Measurements from ENCODE around the gene PRDM5. TPM values are rescaled to one million over a fixed set of nuclear protein-coding genes. Genes with fewer than 3 reads are reported as not detected.

The PRDM5 gene
- total RNA-seq, 2 donors from 2014 or later, result 9.9 to 18.9 TPM

DNA sequence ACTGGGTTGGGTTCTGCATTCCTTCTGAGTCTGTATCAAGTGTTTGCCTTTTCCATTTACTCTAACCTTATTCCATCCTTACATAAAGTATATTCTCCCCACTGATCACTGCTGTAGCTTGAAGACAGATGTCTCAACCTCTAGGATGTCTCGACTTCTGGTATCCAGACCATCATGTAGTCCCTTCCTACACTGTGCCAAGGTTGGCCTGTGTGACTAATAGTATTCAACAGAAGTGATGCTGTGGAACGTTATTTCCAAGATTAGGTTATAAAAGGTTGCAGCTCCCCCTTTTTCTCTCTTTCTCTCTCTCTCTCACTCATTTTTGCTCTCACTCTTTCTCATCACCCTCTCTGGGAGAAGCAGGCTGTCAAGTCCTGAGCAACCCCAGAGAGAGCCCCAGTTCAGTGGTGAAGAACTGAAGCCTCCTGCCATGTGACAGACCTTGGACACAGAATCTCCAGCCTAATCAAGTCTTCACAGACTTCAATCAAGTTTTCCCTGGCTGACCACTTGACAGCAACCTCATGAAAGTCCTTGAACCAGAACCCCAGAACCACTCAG is 75.4 kb downstream of the PRDM5 start:
- 95% methylated on average over 2 of the region's 2 CpGs for WGBS
- intact Hi-C loops (cut with DNase I), result no loop called here
- no peak for DNase-seq (ENCODE audit: low spot score)

DNA sequence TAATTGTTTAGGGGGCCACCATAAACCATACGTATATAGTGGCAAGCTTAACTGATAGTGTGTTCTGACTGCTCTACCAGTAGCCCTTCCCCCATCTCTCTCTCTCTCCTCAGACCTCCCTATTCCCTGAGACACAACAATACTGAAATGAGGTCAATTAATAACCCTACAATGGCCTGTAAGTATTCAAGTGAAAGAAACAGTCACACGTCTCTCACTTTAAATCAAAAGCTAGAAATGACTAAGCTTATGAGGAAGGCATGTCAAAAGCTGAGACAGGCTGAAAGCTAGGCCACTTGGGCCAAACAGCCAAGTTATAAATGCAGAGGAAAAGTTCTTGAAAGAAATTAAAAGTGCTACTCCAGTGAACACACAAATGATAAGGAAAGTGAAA is 78.0 kb downstream of the PRDM5 start:
- intact Hi-C loops (cut with DNase I), result no loop called here
- Histone ChIP-seq H3K9me3 (no peaks in the 10 kb centered on the region), H3K4me3 (no peak overlapping the region), H3K4me1 (replicated peaks) (no peaks in the 10 kb centered on the region), H3K36me3 (no peaks in the 10 kb centered on the region), H3K27ac (no peak overlapping the region), H3K27me3 (replicated peaks; ENCODE audit: insufficient read depth) (no peaks in the 10 kb centered on the region)
- TF ChIP-seq POLR2A (IDR thresholded peaks at IDR 0.05) (no peak), POLR2AphosphoS5 (IDR thresholded peaks at IDR 0.05) (no peak)
- TF ChIP-seq, protein P1, sequence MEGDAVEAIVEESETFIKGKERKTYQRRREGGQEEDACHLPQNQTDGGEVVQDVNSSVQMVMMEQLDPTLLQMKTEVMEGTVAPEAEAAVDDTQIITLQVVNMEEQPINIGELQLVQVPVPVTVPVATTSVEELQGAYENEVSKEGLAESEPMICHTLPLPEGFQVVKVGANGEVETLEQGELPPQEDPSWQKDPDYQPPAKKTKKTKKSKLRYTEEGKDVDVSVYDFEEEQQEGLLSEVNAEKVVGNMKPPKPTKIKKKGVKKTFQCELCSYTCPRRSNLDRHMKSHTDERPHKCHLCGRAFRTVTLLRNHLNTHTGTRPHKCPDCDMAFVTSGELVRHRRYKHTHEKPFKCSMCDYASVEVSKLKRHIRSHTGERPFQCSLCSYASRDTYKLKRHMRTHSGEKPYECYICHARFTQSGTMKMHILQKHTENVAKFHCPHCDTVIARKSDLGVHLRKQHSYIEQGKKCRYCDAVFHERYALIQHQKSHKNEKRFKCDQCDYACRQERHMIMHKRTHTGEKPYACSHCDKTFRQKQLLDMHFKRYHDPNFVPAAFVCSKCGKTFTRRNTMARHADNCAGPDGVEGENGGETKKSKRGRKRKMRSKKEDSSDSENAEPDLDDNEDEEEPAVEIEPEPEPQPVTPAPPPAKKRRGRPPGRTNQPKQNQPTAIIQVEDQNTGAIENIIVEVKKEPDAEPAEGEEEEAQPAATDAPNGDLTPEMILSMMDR (IDR thresholded peaks at IDR 0.05), result no peak
- no peak for DNase-seq (ENCODE audit: low spot score)
- WGBS, result 90% methylated on average over 2 of the region's 2 CpGs

More for the DNA sequence above, 75.4 kb downstream of the PRDM5 start:
- TF ChIP-seq POLR2AphosphoS5 (IDR thresholded peaks at IDR 0.05) (no peak), POLR2A (IDR thresholded peaks at IDR 0.05) (no peak)
- TF ChIP-seq, protein P1 (IDR thresholded peaks at IDR 0.05), result no peak
- Histone ChIP-seq H3K27me3 (replicated peaks; ENCODE audit: insufficient read depth) (no peaks in the 10 kb centered on the region), H3K4me3 (no peak overlapping the region), H3K4me1 (replicated peaks) (no peaks in the 10 kb centered on the region), H3K9me3 (no peaks in the 10 kb centered on the region), H3K36me3 (no peaks in the 10 kb centered on the region), H3K27ac (no peak overlapping the region)

- no peaks in the 10 kb centered on the region for H3K4me1 ChIP-seq (replicated peaks)
- H3K9me3 ChIP-seq, result no peaks in the 10 kb centered on the region
- no peak overlapping the region for H3K27ac ChIP-seq
- no peak overlapping the region for H3K4me3 ChIP-seq
- TF ChIP-seq POLR2A (IDR thresholded peaks at IDR 0.05) (no peak), POLR2AphosphoS5 (IDR thresholded peaks at IDR 0.05) (no peak)
- TF ChIP-seq, protein P1 (IDR thresholded peaks at IDR 0.05), result no peak
- H3K36me3 ChIP-seq, result no peaks in the 10 kb centered on the region
- intact Hi-C loops (cut with DNase I), result no loop called here
- WGBS, result 94% methylated on average over 7 of the region's 7 CpGs
- no peaks in the 10 kb centered on the region for H3K27me3 ChIP-seq (replicated peaks; ENCODE audit: insufficient read depth)
- DNase-seq (ENCODE audit: low spot score), result no peak
These were observed 78.5 kb downstream of the PRDM5 start for GRCh38 chr4:120843849-120844527.

- no peaks in the 10 kb centered on the region for H3K9me3 ChIP-seq
- no peak overlapping the region for H3K4me3 ChIP-seq
- intact Hi-C loops (cut with DNase I), result no loop called here
- no peaks in the 10 kb centered on the region for H3K27me3 ChIP-seq (replicated peaks; ENCODE audit: insufficient read depth)
- DNase-seq (ENCODE audit: low spot score), result no peak
- H3K27ac ChIP-seq, result no peak overlapping the region
- H3K36me3 ChIP-seq, result no peaks in the 10 kb centered on the region
- WGBS, result 16% methylated on average over 3 of the region's 3 CpGs
- H3K4me1 ChIP-seq (replicated peaks), result no peaks in the 10 kb centered on the region
- TF ChIP-seq POLR2AphosphoS5 (IDR thresholded peaks at IDR 0.05), result no peak
- TF ChIP-seq, protein P1 (IDR thresholded peaks at IDR 0.05), result no peak
These were observed 80.5 kb downstream of the PRDM5 start for GRCh38 chr4:120842031-120842430.

DNA sequence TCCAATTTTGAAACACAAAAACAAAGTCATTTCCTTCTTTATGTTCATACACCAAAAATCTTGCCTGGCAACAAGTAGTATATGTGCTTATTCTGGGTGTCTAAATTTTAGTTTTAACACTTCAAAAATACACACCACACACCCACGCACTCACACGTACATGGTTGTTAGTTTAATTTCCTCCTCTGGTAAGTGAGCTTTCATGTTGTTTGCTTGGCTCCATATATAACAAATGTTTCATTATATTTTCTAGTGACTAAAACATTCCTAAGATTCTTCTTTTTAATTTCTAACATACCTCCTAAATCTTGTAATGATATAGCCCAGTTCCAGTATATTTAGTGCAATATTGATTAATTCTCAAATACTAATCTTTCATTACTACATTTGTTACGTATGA is 80.9 kb downstream of the PRDM5 start:
- H3K36me3 ChIP-seq, result no peaks in the 10 kb centered on the region
- no peaks in the 10 kb centered on the region for H3K27me3 ChIP-seq (replicated peaks; ENCODE audit: insufficient read depth)
- no peaks in the 10 kb centered on the region for H3K4me1 ChIP-seq (replicated peaks)
- TF ChIP-seq POLR2AphosphoS5 (IDR thresholded peaks at IDR 0.05) (no peak), POLR2A (IDR thresholded peaks at IDR 0.05) (no peak)
- TF ChIP-seq, protein P1 (IDR thresholded peaks at IDR 0.05), result no peak
- no peaks in the 10 kb centered on the region for H3K9me3 ChIP-seq
- no peak for DNase-seq (ENCODE audit: low spot score)
- H3K4me3 ChIP-seq, result no peak overlapping the region
- no peak overlapping the region for H3K27ac ChIP-seq
- 80% methylated on average over 3 of the region's 3 CpGs for WGBS
- intact Hi-C loops (cut with DNase I), result no loop called here

Data from prostate gland (tissue), 2 donors.